GM23338 (cell line): ENCODE results near the gene PANX3. TPM values are rescaled to one million over a fixed set of nuclear protein-coding genes. Genes with fewer than 3 reads are reported as not detected.

Experiments used
- ATAC-seq: fragments of 200-7000 bp; cut with Tn5 transposase; 3 replicates; pipeline ENCODE4 v1.9.1; 2020
- DNase-seq: peaks from one replicate; pipeline ENCODE4 v3.0.0-alpha.2; 2015; ENCODE audit warnings: low spot score
- H2AFZ ChIP-seq: fragments of 200-600 bp; sonication (generic); 2 replicates; pipeline ENCODE4 v1.8.0; 2016; ENCODE audit warnings: antibody characterized with exemption, mild to moderate bottlenecking, moderate library complexity
- H3F3A ChIP-seq: fragments of 200-600 bp; sonication (generic); replicated peaks from 2 replicates; pipeline ENCODE4 v1.8.0; 2017; ENCODE audit warnings: antibody characterized with exemption, mixed run types, low read depth
- H3K27ac ChIP-seq: fragments of 200-600 bp; sonication (generic); 2 replicates; pipeline ENCODE4 v1.6.1; 2016; ENCODE audit warnings: low read depth
- H3K27me3 ChIP-seq: fragments of 200-600 bp; sonication (generic); 2 replicates; pipeline ENCODE4 v1.8.0; 2016; ENCODE audit warnings: mild to moderate bottlenecking, mixed run types, moderate library complexity; ENCODE audit not compliant: insufficient read depth
- H3K36me3 ChIP-seq: fragments of 200-600 bp; sonication (generic); 2 replicates; pipeline ENCODE4 v1.8.0; 2016; ENCODE audit warnings: mild to moderate bottlenecking; ENCODE audit not compliant: insufficient read depth
- H3K4me1 ChIP-seq: fragments of 200-600 bp; sonication (generic); 2 replicates; pipeline ENCODE4 v1.8.0; 2016; ENCODE audit warnings: mild to moderate bottlenecking, moderate library complexity; ENCODE audit not compliant: insufficient read depth
- H3K4me2 ChIP-seq: fragments of 200-600 bp; sonication (generic); 2 replicates; pipeline ENCODE4 v1.7.1; 2017; ENCODE audit warnings: mixed run types
- H3K4me3 ChIP-seq: fragments of 200-600 bp; sonication (generic); 2 replicates; pipeline ENCODE4 v1.6.1; 2016; ENCODE audit warnings: mixed run types
- H3K79me2 ChIP-seq: fragments of 200-600 bp; sonication (generic); replicated peaks from 2 replicates; pipeline ENCODE4 v1.8.0; 2017; ENCODE audit warnings: mild to moderate bottlenecking; ENCODE audit not compliant: insufficient read depth
- H3K9me2 ChIP-seq: fragments of 200-600 bp; sonication (generic); 2 replicates; pipeline ENCODE4 v1.8.0; 2017; ENCODE audit not compliant: insufficient read depth
- H4K20me1 ChIP-seq: fragments of 200-600 bp; sonication (generic); replicated peaks from 2 replicates; pipeline ENCODE4 v1.8.0; 2017; ENCODE audit warnings: mild to moderate bottlenecking; ENCODE audit not compliant: insufficient read depth
- H3K27ac Mint-ChIP-seq: 2 replicates; pipeline ENCODE4 v1.8.0; 2020; ENCODE audit warnings: inconsistent platforms, mild to moderate bottlenecking, moderate library complexity, mixed read lengths
- H3K27me3 Mint-ChIP-seq: 3 replicates; pipeline ENCODE4 v1.8.0; 2022; ENCODE audit warnings: low read depth, mild to moderate bottlenecking, moderate library complexity, mixed read lengths, inconsistent platforms; ENCODE audit not compliant: insufficient read depth, poor library complexity
- H3K36me3 Mint-ChIP-seq: 3 replicates; pipeline ENCODE4 v1.8.0; 2021; ENCODE audit warnings: low read depth, mild to moderate bottlenecking, inconsistent platforms, moderate library complexity, mixed read lengths
- H3K4me1 Mint-ChIP-seq: 3 replicates; pipeline ENCODE4 v1.8.0; 2020; ENCODE audit warnings: mild to moderate bottlenecking, inconsistent platforms, mixed read lengths
- H3K4me3 Mint-ChIP-seq: 3 replicates; pipeline ENCODE4 v1.8.0; 2021; ENCODE audit warnings: moderate library complexity, mild to moderate bottlenecking, inconsistent platforms, mixed read lengths
- H3K9me3 Mint-ChIP-seq: 3 replicates; pipeline ENCODE4 v1.8.0; 2020; ENCODE audit warnings: moderate library complexity, mild to moderate bottlenecking, inconsistent platforms, mixed read lengths
- CTCF ChIP-seq, 2 experiments: fragments of 200-600 bp in 1 of 2; sonication (generic) in 1 of 2; conservative IDR thresholded peaks; 2 replicates each; pipeline versions ENCODE4 v1.5.1 to v1.6.1; 2016 to 2017; ENCODE audit warnings: antibody characterized with exemption in 2 of 2, low read depth in 2 of 2, mild to moderate bottlenecking in 2 of 2, moderate library complexity in 1 of 2
- ETS1 ChIP-seq: IDR thresholded peaks from 2 replicates; pipeline ENCODE4 v1.6.1; 2016; ENCODE audit warnings: antibody characterized with exemption
- EZH2 ChIP-seq: fragments of 200-600 bp; sonication (generic); IDR thresholded peaks from one replicate; pipeline ENCODE4 v1.8.0; 2017; ENCODE audit warnings: antibody characterized with exemption, mild to moderate bottlenecking, low read depth; ENCODE audit not compliant: unreplicated experiment
- REST ChIP-seq: IDR thresholded peaks from one replicate; pipeline ENCODE4 v1.6.1; 2018; ENCODE audit warnings: antibody characterized with exemption; ENCODE audit not compliant: unreplicated experiment
- STAT1 ChIP-seq: IDR thresholded peaks from one replicate; pipeline ENCODE4 v1.6.1; 2016; ENCODE audit warnings: antibody characterized with exemption; ENCODE audit not compliant: unreplicated experiment
- ZNF114 ChIP-seq: fragments of 250-450 bp; sonication (Bioruptor Pico); IDR thresholded peaks from 2 replicates; pipeline ENCODE4 v1.5.0; 2020; ENCODE audit warnings: mild to moderate bottlenecking, moderate library complexity
- ZNF462 ChIP-seq: fragments of 250-450 bp; sonication (Bioruptor Pico); IDR thresholded peaks from 2 replicates; pipeline ENCODE4 v1.5.0; 2020; ENCODE audit warnings: mild to moderate bottlenecking, moderate library complexity
- polyA plus RNA-seq: library from polyadenylated mRNA; unstranded; fragments of >200 nt; fragmentation: Nextera tagmentation; extraction: Ambion mirVana; gene quantifications from 2 replicates; pipeline ENCODE4 v1.2.1, GENCODE V29; 2016
- total RNA-seq: library from RNA; depleted of rRNA; stranded (reverse); fragments of >200 nt; shearing (Covaris generic); gene quantifications from 2 replicates; pipeline ENCODE4 v1.2.3, GENCODE V29; 2014

Gene PANX3
- total and polyA plus RNA-seq, 2 experiments from 2014 or later, result not detected

GRCh38 chr11:124627546-124627945 is 16.3 kb downstream of the PANX3 start:
- peaks cover 27% of the 10 kb centered on the region for H3K79me2 ChIP-seq
- H3F3A ChIP-seq, result no peaks in the 10 kb centered on the region
- H4K20me1 ChIP-seq, result peaks cover 14% of the 10 kb centered on the region; the same call in 1 of the 2 replicates
- Mint-ChIP-seq H3K4me1 (peaks cover 11% of the 10 kb centered on the region), H3K27ac (no peak overlapping the region), H3K9me3 (no peaks in the 10 kb centered on the region), H3K4me3 (no peak overlapping the region), H3K36me3 (peaks cover 60% of the 10 kb centered on the region), H3K27me3 (peaks cover 7% of the 10 kb centered on the region)
- ATAC-seq, result no peak
- peaks cover 5% of the 10 kb centered on the region; the same call in 1 of the 2 replicates for H3K4me1 ChIP-seq
- TF ChIP-seq ZNF462 (no peak), REST (no peak), CTCF (conservative IDR thresholded peaks at IDR 0.05; ENCODE audit: low read depth in 2 of 2) (no peak), EZH2 (no peak), STAT1 (no peak), ETS1 (no peak), ZNF114 (CRISPR knock-in tag) (no peak)
- DNase-seq, result no peak
- peaks cover 52% of the 10 kb centered on the region for H3K36me3 ChIP-seq
- no peaks in the 10 kb centered on the region for H3K27me3 ChIP-seq
- no peaks in the 10 kb centered on the region for H3K9me2 ChIP-seq
- H3K27ac ChIP-seq, result no peak overlapping the region
- no peak overlapping the region for H3K4me2 ChIP-seq
- no peak overlapping the region for H3K4me3 ChIP-seq
- no peak overlapping the region for H2AFZ ChIP-seq
